Prostate gland (tissue), 2 donors: ENCODE measurements around the gene RNF113B. TPM values are rescaled to one million over a fixed set of nuclear protein-coding genes. Genes with fewer than 3 reads are reported as not detected.

Experiments used
- DNase-seq: peaks from one replicate; pipeline ENCODE4 v3.0.0-alpha.2; 2019; ENCODE audit warnings: low spot score
- H3K27ac ChIP-seq, 2 donors: fragments of 200-600 bp; sonication (generic); 2 replicates each; pipeline ENCODE4 v1.5.1; 2017 to 2019
- H3K27me3 ChIP-seq: fragments of 200-600 bp; sonication (generic); replicated peaks from 2 replicates; pipeline ENCODE4 v1.5.1; 2019; ENCODE audit not compliant: insufficient read depth
- H3K36me3 ChIP-seq, 2 donors: fragments of 200-600 bp; sonication (generic); 1 replicate in 1 of 2; 2 replicates in 1 of 2; pipeline versions ENCODE4 v1.5.1 to v1.8.1; 2017 to 2019
- H3K4me1 ChIP-seq: fragments of 200-600 bp; sonication (generic); replicated peaks from 2 replicates; pipeline ENCODE4 v1.5.1; 2019
- H3K4me3 ChIP-seq, 2 donors: fragments of 200-600 bp; sonication (generic); 2 replicates each; pipeline ENCODE4 v1.5.1; 2017 to 2019
- H3K9me3 ChIP-seq: fragments of 200-600 bp; sonication (generic); 2 replicates; pipeline ENCODE4 v1.5.1; 2017
- CTCF ChIP-seq, 4 experiments: fragments of 200-600 bp in 2 of 4; fragments of 450-650 bp in 2 of 4; sonication (generic) in 2 of 4; IDR thresholded peaks; 1 replicate in 3 of 4; 2 replicates in 1 of 4; pipeline ENCODE4 v1.5.1; 2016 to 2019; ENCODE audit warnings: antibody characterized with exemption in 4 of 4, mild to moderate bottlenecking in 2 of 4, moderate library complexity in 2 of 4
- POLR2A ChIP-seq: fragments of 450-650 bp; IDR thresholded peaks from one replicate; pipeline ENCODE4 v1.6.1; 2016; ENCODE audit warnings: antibody characterized with exemption, mild to moderate bottlenecking
- POLR2AphosphoS5 ChIP-seq: sonication (generic); formaldehyde crosslinking; IDR thresholded peaks from one replicate; pipeline ENCODE4 v1.6.1; 2017; ENCODE audit warnings: antibody characterized with exemption
- WGBS: methylation state at CpG from one replicate; pipeline ENCODE4 v1.1.5; 2018; 5-methylcytosine and 5-hydroxymethylcytosine counted together
- intact Hi-C: fragments of 100-400 bp; cut with DNase I; formaldehyde crosslinking; loops from one replicate; pipeline ENCODE4 v1.14.2; 2022
- total RNA-seq, 2 donors: library from RNA; depleted of rRNA; stranded (reverse); fragments of >200 nt; gene quantifications; one replicate each; pipeline ENCODE4 v1.1.0, GENCODE V29; 2016

RNF113B gene
- total RNA-seq, 2 donors from 2014 or later = 11.2 TPM; not detected in 1

DNA sequence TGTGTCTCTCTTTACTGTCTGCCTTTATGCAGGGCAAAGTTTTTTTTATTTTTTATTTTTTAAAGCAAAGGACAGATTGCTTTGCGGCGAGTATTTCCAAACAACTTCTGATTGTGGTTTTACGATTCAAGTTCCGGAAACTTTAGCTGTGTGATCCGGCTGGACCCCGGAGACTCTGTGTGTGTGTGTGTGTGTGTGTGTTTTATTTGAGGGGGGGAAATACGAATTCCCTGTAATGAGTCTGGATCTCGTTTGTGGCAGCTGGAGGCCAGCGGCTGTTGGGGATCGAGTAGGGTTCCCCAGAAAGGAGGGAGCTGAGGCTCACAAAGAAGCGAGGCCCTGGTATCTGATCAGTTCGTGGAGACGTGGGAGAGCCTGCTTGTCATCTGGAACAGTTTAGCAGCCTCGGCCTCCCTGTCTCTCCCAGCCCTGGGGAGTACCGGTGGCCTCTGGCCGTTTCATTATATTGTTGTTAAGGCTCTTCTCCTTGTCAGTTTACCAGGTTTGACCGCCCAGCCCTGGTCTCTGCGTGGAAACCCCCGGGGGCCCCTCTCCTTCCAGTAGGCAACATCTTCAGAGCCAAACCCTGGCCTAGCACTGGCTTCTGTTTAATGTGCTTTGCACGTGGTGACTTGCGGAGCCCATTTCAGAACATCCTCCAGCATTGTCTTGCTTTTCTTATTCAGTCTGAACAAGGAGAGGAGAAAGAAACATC, 32.9 kb downstream of the RNF113B start:
- Histone ChIP-seq H3K9me3 (no peaks in the 10 kb centered on the region), H3K36me3 (no peaks in the 10 kb centered on the region), H3K27me3 (no peaks in the 10 kb centered on the region), H3K27ac (peak overlapping the region; percentile 66 to 85), H3K4me1 (peaks cover 5% of the 10 kb centered on the region), H3K4me3 (peak overlapping the region; percentile 82 to 93)
- DNase-seq = peak; percentile 24
- WGBS = 3% methylated on average over 21 of the region's 21 CpGs
- no peak for TF ChIP-seq POLR2A
- no peak for TF ChIP-seq CTCF (IDR thresholded peaks at IDR 0.05)
- TF ChIP-seq POLR2AphosphoS5 = no peak
- intact Hi-C loops = loop anchor here (5.0 to 10.0 kb wide), 3 partner anchors 81 to 528 kb away; no protein-coding TSS in a partner anchor

- Histone ChIP-seq H3K27me3 (no peaks in the 10 kb centered on the region), H3K4me1 (peaks cover 5% of the 10 kb centered on the region), H3K4me3 (peak overlapping the region; percentile 82 to 93), H3K27ac (peak overlapping the region; percentile 66 to 85), H3K36me3 (no peaks in the 10 kb centered on the region), H3K9me3 (no peaks in the 10 kb centered on the region)
- WGBS = 1% methylated on average over 50 of the region's 60 CpGs
- intact Hi-C loops = loop anchor here (5.0 to 10.0 kb wide), 3 partner anchors 81 to 529 kb away; no protein-coding TSS in a partner anchor
- DNase-seq = no peak
- TF ChIP-seq POLR2A (no peak), POLR2AphosphoS5 (no peak), CTCF (IDR thresholded peaks at IDR 0.05) (no peak)
These were observed 33.5 kb downstream of the RNF113B start for GRCh38 chr13:98143601-98144026.

- H3K27ac ChIP-seq = peak overlapping the region; percentile 66 to 85
- no peak for TF ChIP-seq POLR2A
- no peak for TF ChIP-seq POLR2AphosphoS5
- no peak for TF ChIP-seq CTCF (IDR thresholded peaks at IDR 0.05)
- no peaks in the 10 kb centered on the region for H3K9me3 ChIP-seq
- no peaks in the 10 kb centered on the region for H3K36me3 ChIP-seq
- no peaks in the 10 kb centered on the region for H3K27me3 ChIP-seq
- no peak for DNase-seq
- peaks cover 5% of the 10 kb centered on the region for H3K4me1 ChIP-seq
- 2% methylated on average over 7 of the region's 66 CpGs for WGBS
- intact Hi-C loops = loop anchor here (5.0 to 10.0 kb wide), 3 partner anchors 82 to 529 kb away; no protein-coding TSS in a partner anchor
- H3K4me3 ChIP-seq = peak overlapping the region; percentile 82 to 93
These were observed 33.9 kb downstream of the RNF113B start for GRCh38 chr13:98143157-98143553.

DNA sequence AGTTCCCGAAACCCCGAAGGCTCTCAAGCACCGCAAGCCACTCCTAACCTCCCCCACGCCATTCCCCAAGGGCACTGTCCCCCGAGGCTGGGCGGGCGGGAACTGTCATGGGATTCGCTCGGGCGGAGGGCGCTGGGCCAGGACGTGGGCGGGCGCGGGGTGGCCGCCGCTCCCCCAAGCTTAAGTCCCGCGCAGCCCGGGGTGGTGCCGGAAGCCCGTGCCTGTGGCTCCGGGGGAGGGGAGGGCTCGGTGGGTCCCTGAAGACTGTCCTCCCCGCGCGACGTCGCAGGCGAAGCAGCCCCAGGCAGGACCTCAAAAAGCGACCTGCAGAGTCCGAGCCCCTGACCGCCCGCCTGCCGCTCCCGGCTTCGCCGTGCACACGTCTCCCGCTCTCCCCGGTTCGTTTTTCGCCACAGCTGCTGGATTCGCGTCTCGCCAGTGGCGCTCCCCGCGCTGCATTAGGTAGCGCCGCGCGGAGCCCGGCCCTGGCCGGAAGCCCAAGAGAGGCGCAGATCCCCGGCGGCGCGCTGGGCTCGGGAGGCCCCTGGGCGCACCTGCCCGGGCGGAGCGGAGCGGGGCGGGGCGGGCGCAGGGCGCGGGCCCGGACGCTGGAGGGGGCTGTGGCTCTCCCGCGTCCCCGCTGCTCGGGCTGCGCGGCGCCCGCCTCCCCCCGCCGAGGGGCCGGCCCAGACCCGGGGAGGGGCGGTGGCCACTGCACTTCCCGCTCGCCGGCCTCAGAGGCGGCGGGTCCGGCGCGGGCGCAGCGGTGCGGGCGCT, 34.5 kb downstream of the RNF113B start, which contains the start of gene FARP1:
FARP1 (plus strand) TSS at position 715 of the 777 bp plus-strand sequence. CDS start 70,149 bp downstream, outside the sequence.
- DNase-seq = peak; percentile 81
- Histone ChIP-seq H3K27ac (peak within 1 kb of the TSS; percentile 74 to 85), H3K4me3 (peak within 1 kb of the TSS; percentile 82 to 93), H3K36me3 (no peaks in the 10 kb centered on the region), H3K4me1 (peaks cover 5% of the 10 kb centered on the region), H3K27me3 (no peaks in the 10 kb centered on the region), H3K9me3 (no peaks in the 10 kb centered on the region)
- TF ChIP-seq CTCF (IDR thresholded peaks at IDR 0.05) (peak; percentile 37 to 84 (median 62)), POLR2AphosphoS5 (no peak), POLR2A (no peak)
- 2% methylated on average over 35 of the region's 98 CpGs for WGBS
- intact Hi-C loops = loop anchor here (5.0 to 10.0 kb wide), 3 partner anchors 82 to 530 kb away; no protein-coding TSS in a partner anchor
